Smooth muscle cell of the brain vasculature (primary cell): ENCODE measurements around the gene KRT81.

Experiments used
- DNase-seq: peaks from one replicate; pipeline ENCODE4 v3.0.0-alpha.2; 2012; ENCODE audit warnings: low read depth, low spot score

KRT81 gene

DNA sequence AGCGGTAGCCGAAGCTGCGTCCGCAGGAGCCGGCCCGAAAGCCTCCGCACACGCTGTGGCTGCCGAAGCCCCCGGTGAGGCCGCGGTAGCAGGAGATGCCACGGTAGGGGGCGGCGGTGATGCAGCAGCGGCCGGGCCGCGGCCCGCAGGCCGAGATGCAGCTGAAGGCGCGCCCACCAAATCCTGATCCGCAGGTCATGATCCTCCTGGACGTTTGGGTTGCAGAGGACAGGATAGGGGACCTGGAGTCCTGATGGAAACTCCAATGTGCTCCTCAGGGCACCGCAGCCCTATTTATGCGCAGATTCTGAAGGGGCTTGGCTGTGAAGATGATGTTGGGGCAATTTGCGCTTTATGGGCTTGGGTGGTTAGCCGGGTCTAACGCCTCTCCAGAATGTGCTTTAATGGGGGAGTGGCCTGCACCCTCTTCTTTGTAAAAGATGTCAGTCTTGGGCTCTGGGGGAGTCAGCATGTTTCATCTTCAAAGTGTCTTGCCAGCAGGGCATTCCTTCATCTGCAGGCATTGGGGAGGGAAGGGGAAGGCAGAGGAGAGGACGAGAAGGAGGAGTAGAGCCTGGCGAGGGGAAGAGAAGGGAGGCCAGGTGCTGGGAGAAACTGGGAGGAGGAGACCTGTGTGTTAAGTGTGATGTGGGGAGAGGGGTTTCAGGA is at the start of gene KRT81:
Gene KRT81 (minus strand): TSS at position 268 of the 669 bp plus-strand sequence. CDS start 69 bp downstream, at position 199.
- no peak for DNase-seq

GRCh38 chr12:52338241-52338960 is 47.1 kb upstream of the KRT81 start:
- DNase-seq, result no peak

DNA sequence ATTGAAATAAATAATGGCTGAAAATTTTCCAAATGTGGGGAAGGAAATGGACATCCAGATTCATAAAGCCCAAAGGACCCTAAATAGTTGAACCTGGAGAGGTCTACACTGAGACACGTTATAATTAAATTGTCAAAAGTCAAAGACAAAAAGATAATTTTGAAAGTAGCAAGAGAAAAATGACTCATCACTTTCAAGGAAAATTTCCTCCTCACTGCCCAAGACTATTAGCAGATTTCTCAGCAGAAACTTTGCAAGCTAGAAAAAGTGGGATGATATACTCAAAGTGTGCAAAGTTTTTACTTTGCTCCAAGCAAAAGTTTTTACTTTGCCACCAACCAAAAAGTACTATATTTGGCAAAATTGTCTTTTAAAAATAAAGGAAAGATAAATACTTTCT is 45.7 kb upstream of the KRT81 start:
- DNase-seq, result no peak

GRCh38 chr12:52336641-52337040 is 45.3 kb upstream of the KRT81 start:
- DNase-seq, result no peak

DNA sequence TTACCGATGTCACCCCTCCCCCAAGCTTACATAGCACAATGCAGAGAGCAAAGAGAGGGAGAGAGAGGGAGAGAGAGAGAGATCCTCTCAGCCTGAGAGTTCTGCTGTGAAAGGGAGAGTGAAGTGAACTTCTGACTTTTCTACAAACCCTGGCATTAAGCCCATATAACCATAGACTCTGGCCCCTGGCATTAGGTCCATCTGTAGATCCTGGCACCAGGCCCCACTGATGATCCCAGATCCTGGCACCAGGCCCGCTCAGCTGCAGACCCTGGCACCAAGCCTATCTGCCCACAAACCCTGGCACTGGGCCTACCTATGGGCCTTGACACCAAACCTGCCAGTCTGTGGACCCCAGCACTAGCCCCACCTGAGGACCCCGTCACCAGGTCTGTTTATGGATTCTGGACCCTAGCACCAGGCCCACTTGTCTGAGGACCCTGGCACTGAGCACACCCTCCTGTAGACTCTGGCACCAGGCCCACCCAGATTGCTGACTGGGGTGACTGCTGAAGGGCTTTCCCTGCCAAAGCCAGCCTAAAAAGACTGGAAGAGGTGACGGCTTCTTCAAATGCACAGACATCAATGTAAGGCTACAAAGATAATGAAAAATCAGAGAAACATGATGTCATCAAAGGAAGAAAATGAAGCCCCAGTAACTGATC is 44.4 kb upstream of the KRT81 start:
- no peak for DNase-seq

DNA sequence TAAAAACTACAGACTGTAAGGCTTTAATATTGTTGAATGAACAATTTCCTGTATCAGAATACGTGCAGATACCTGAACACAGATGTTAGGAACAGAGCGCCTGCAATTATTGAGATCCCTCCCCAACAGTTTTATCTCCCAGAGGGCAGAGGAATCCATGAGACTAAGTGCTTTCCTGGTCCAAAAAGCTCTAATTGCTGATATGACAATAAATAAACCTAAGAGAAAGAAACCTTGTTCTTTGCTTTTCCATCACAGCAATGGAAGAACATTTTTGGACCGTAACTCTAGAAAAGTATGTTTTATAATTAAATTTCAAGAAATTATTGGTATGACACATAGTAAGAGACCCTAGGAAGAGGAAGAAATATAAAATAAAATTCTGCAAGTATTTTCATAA is 42.9 kb upstream of the KRT81 start:
- no peak for DNase-seq

DNA sequence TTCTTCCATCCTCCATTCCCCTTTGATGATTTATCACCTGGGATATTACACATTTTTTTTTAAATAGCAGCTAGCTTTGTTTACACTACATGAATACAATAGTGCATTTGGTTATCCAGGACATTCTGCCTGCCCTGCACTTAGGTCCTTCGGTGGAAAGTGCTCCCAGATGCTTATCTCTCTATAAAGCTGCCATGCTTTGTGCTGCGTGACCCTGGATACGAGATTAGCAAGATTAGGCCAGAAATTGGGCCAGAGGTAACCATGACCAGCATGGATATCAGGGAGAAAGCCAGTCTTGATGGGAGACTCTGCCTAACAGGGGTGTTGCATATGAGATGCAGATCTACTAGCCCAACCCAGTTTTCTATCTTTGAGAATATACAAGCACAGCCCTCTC is 42.0 kb upstream of the KRT81 start:
- DNase-seq, result no peak

GRCh38 chr12:52332381-52332780 is 41.0 kb upstream of the KRT81 start:
- DNase-seq, result no peak

DNA sequence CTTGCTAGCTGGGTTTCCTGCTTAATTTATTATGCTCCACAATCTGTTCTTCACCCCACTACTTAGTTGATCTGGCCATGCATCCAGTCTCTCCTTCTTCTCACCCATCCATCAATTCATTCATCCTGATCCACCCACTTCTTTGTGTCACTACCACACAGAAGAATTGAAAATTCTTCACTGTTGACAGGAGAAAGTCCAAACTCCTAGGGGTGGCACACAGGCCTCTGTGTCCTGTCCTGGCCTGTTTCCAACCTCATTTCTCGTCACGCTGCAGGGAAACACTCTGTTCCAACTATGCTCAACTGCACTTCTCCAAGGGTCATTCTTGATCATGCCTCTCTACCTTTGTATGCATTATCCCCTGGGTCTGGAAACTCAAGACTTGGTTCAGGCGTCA is 40.5 kb upstream of the KRT81 start:
- DNase-seq, result no peak

- no peak for DNase-seq
Measured at GRCh38 chr12:52331039-52331438, 39.7 kb upstream of the KRT81 start.

GRCh38 chr12:52327830-52328500 is 36.6 kb upstream of the KRT81 start:
- no peak for DNase-seq

- DNase-seq, result peak; percentile 47
Measured at GRCh38 chr12:52327052-52327829, 35.9 kb upstream of the KRT81 start.

DNA sequence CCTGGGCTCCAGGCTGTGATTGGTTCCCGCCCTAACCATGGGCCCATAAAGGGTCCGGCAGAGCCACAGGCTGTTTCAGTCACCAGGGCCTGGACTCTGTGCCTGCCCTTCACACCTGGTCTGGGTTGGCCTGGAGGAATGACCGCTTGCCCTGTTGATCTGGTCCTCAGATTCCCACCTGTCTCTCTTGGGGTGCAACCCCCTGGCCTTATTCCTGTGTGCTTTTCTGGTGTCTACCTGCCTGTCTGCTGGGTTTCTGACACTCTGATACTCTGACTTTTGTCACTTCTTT is 32.8 kb upstream of the KRT81 start:
- DNase-seq, result no peak

DNA sequence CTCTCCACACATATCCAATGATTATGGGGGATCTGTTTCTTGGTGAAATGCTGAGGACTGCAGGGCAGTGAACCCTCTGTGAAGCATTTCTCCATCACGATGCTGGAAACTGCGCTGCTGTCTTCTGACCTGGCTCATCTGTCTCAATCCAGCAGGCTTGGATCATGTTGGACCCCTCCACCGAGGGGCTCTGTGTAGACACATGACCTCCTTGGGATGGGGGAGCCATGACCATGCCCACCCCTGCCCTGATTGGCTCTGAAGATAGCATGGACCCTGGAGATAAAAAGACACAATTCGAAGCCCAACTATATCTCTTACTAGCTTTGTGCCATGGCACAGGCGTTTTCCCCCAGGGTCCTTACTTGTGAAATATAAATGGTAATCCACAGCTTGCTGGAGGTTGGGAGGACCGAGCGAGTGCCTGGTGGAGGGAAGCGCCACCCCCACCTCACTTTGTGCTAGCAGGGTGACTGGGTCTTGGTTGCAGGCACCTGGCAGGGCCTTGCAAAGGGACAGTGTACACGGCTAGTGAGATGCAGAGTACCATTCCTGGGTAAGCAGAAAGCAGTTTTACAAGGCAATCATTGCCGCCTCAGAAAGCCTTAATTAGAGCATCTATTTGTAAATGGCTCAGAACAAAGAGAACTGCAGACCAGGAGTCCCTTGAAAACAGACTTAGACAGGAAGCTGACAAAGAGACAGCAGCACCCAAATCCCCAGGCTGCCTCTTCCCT is 32.2 kb upstream of the KRT81 start:
- DNase-seq, result no peak

- DNase-seq, result no peak
Measured at GRCh38 chr12:52323001-52323400, 31.7 kb upstream of the KRT81 start.

DNA sequence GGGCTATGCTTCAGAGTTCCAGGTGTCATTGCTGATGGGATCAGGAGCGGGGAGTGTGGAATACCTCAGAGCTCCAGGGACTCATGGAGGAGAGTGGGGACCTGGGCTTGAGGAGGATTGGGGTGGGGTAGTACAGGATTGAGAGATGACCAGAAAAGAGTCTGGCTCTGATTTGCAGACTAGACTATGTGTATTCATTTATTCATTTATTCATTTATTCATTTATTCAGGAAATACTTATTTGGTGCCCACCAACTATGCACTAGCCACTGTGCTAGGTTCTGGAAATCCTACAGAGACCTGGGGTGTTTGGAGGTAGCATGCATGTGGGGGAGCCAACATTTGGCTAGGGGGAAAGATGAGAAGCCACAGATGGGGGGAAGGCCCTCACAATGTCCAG is 30.7 kb upstream of the KRT81 start:
- no peak for DNase-seq

DNA sequence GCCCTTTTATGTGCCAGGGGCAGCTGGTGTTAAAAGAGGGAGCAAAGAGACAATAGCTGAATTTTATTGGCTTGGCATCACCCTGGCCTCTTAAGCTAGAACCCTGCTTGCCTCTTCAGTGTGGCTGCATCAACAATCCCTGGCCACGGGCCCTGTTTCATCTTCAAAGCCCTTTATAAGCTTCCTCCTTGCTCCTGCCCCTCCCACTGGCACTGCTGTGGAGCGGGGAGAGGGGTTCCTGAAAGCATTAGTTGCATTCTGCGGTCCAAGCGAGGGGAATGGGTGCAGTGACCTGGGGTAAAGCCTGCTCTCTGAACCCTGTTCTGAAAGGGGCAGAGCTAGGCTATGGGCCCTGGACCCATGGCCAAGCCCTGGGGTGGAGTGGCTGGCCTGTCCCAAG is 30.1 kb upstream of the KRT81 start:
- DNase-seq, result no peak

DNA sequence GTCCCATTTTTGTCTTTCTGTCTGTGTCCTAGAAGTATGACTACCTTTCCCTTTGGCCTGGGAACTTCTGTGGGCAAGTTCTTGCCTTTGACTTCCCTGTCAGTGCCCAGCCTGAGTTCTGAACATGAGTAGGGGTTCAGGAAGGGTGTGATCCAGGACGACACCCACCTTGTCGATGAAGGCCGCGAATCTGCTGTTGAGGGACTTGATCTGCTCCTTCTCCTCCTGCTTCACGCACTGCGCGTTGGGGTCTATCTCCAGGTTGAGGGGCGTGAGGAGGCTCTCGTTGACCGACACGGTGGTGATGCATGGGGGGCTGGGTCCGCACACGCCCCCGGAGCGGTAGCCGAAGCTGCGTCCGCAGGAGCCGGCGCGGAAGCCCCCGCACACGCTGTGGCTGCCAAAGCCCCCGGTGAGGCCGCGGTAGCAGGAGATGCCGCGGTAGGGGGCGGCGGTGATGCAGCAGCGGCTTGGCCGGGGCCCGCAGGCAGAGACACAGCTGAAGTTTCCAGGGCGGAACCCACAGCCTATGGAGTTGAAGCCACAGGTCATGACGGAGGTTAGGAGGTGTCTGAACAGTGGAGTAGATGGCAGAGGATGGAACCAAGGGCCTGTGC is 29.6 kb upstream of the KRT81 start, which contains the start of gene KRT83:
Gene KRT83 (minus strand): TSS at position 615 of the 617 bp plus-strand sequence. CDS start 63 bp downstream, at position 552.
- DNase-seq, result no peak

DNA sequence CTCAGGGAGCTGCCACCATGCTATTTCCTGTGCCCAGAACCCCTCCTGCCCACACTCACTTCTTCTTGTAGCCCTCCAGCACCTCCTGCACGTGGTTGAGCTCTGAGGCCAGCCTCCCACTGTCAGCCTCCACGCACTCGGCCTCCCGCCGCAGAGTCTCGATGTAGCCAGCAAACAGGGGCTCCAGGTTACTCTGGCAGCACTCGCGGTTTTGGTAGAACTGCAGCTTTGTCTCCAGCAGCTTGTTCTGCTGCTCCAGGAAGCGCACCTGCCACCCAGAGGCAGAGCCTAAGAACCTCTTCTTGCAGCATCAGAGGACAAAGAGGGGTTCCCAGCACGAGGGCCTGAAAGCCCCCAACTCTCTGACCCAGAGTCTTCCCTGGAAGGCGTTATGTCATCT is 27.8 kb upstream of the KRT81 start:
- DNase-seq, result no peak

DNA sequence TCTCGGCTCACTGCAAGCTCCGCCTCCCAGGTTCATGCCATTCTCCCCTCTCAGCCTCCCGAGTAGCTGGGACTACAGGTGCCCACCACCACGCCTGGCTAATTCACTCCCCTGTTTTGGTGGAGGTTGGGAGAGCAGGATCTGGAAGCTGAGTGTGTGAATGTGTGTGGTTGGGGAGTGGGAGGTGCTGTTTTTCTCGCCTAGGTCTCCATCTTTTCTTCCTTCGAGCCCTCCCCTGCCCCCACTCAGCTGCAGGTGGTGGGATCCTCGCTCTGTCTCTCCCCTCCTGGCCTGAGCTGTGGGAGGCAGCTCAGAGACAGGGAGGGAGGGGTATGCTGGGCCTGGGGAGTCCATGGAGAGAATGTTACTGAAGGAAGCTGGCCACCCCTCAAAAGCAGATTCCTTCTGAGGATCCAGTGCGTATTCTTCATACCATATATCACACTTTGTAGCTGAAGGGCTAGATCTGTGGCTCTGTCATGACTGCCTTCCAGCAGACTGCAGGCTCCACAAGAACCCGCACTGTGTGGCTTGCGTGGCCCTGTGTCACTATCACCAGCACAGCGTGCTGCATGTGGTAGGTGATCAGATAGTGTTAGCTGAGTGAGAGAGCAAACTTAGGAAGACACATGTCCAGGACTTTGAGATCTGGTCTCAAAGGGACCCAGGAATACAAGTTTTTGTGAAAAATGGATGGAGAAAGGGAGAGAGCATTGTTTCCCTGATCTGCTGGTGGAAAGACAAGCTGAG is 27.1 kb upstream of the KRT81 start:
- DNase-seq, result no peak
